Keratinocyte (primary cell): ENCODE results near the gene NCKAP5.

Experiments
- CTCF ChIP-seq, 3 experiments: IDR thresholded peaks in 1 of 3; conservative IDR thresholded peaks in 1 of 3; optimal IDR thresholded peaks in 1 of 3; 2 replicates in 2 of 3; 3 replicates in 1 of 3; pipeline versions ENCODE3 to v1.5.1; 2011; ENCODE audit warnings: low read length in 3 of 3, mild to moderate bottlenecking in 3 of 3, moderate library complexity in 2 of 3, control low read depth in 1 of 3, inconsistent platforms in 1 of 3; ENCODE audit not compliant: insufficient read depth in 2 of 3; ENCODE audit errors: extremely low read depth in 1 of 3
- EZH2 ChIP-seq: IDR thresholded peaks from one replicate; pipeline ENCODE4 v1.6.1; 2012; ENCODE audit warnings: inconsistent platforms, mild to moderate bottlenecking, low read length, moderate library complexity

- TF ChIP-seq CTCF (optimal IDR thresholded peaks at IDR 0.05 in 1 of 3, IDR thresholded peaks at IDR 0.05 in 1 of 3, conservative IDR thresholded peaks at IDR 0.05 in 1 of 3; ENCODE audit: extremely low read depth in 1 of 3, insufficient read depth in 2 of 3, low read length in 3 of 3): no peak
- no peak for TF ChIP-seq EZH2
Measured at GRCh38 chr2:133296401-133296800, 271.9 kb downstream of the NCKAP5 start.
